HCT116 (cell line): ENCODE data around the gene SYCE3. TPM values are rescaled to one million over a fixed set of nuclear protein-coding genes. Genes with fewer than 3 reads are reported as not detected.
A peak's percentile ranks its signal among the peaks of the same experiment; 100 is the strongest.

Experiments
- ATAC-seq: fragments of 200-7000 bp; cut with Tn5 transposase; 2 replicates; pipeline ENCODE4 v1.9.1; 2020; ENCODE audit warnings: mild to moderate bottlenecking, moderate library complexity
- BruUV-seq: library from RNA; stranded (reverse); fragments of 400-500 nt; replicated peaks from 2 replicates; lab custom pipeline; 2021; lab: Mats Ljungman, UMichigan
- CTCF ChIA-PET: fragments of 300-600 bp; sonication (Branson Sonifier 250); formaldehyde crosslinking; loops from one replicate; lab custom pipeline; 2021; ENCODE audit warnings: antibody characterized with exemption; lab: Charles Lee
- POLR2A ChIA-PET: fragments of 300-600, 350-600 bp; sonication (Branson Sonifier 250); formaldehyde crosslinking; loops from one replicate; lab custom pipeline; 2021; ENCODE audit warnings: antibody characterized with exemption; lab: Charles Lee
- RAD21 ChIA-PET, 2 experiments: fragments of 300-600 bp; sonication (Branson Sonifier 250); formaldehyde crosslinking; loops; one replicate each; lab custom pipeline; 2023; ENCODE audit warnings: low total read pairs in 2 of 2; ENCODE audit not compliant: uncharacterized antibody in 2 of 2, unreplicated experiment in 2 of 2, low non-redundant PET in 1 of 2; lab: Charles Lee
- DNase-seq: peaks from one replicate; pipeline ENCODE4 v3.0.0-alpha.2; 2010; ENCODE audit warnings: low read depth, low spot score
- H2AFZ ChIP-seq: fragments of 200-600 bp; shearing (Covaris generic), sonication (generic); 2 replicates; pipeline ENCODE4 v1.6.1; 2017; ENCODE audit warnings: low read depth, mixed run types, mixed read lengths, antibody characterized with exemption, low read length; ENCODE audit not compliant: poor library complexity, severe bottlenecking
- H3K27ac ChIP-seq: 2 replicates; pipeline ENCODE4 v1.5.1; 2012; ENCODE audit warnings: low read depth, low read length
- H3K27me3 ChIP-seq: fragments of 200-600 bp; sonication (generic); 2 replicates; pipeline ENCODE4 v1.6.1; 2016; ENCODE audit warnings: mixed run types, low read length, mixed read lengths; ENCODE audit not compliant: insufficient read depth
- H3K36me3 ChIP-seq, 2 experiments: fragments of 200-500 bp in 1 of 2; fragments of 200-600 bp in 1 of 2; sonication (Bioruptor generic) in 1 of 2; sonication (generic) in 1 of 2; 2 replicates each; pipeline versions ENCODE4 v1.5.1 to v1.6.1; 2014 to 2016; ENCODE audit warnings: low read length in 2 of 2, inconsistent platforms in 1 of 2, mixed read lengths in 1 of 2, mixed run types in 1 of 2; ENCODE audit not compliant: insufficient read depth in 2 of 2, control insufficient read depth in 1 of 2
- H3K4me1 ChIP-seq, 2 experiments: fragments of 200-600 bp in 1 of 2; sonication (generic) in 1 of 2; 2 replicates each; pipeline versions ENCODE4 v1.5.1 to v1.6.1; 2012 to 2017; ENCODE audit warnings: low read length in 2 of 2, inconsistent platforms in 1 of 2, mild to moderate bottlenecking in 1 of 2, mixed read lengths in 1 of 2, mixed run types in 1 of 2, moderate library complexity in 1 of 2; ENCODE audit not compliant: insufficient read depth in 2 of 2, control insufficient read depth in 1 of 2
- H3K4me2 ChIP-seq: fragments of 200-600 bp; sonication (generic); 2 replicates; pipeline ENCODE4 v1.6.1; 2017; ENCODE audit warnings: mixed run types, low read length, mixed read lengths
- H3K4me3 ChIP-seq, 2 experiments: fragments of 200-600 bp in 1 of 2; sonication (generic) in 1 of 2; replicated peaks in 1 of 2; 2 replicates each; pipeline ENCODE4 v1.5.1; 2011 to 2016; ENCODE audit warnings: low read length in 2 of 2, control low read depth in 1 of 2, low read depth in 1 of 2, mild to moderate bottlenecking in 1 of 2, mixed read lengths in 1 of 2, mixed run types in 1 of 2
- H3K79me2 ChIP-seq: fragments of 200-600 bp; sonication (generic); 2 replicates; pipeline ENCODE4 v1.6.1; 2017; ENCODE audit warnings: mild to moderate bottlenecking, mixed run types, low read length, moderate library complexity, mixed read lengths; ENCODE audit not compliant: insufficient read depth
- H3K9ac ChIP-seq: fragments of 200-600 bp; sonication (generic); 2 replicates; pipeline ENCODE4 v1.6.1; 2016; ENCODE audit warnings: low read length, mixed read lengths
- H3K9me2 ChIP-seq: fragments of 200-600 bp; sonication (generic), shearing (Covaris generic); 2 replicates; pipeline ENCODE4 v1.6.1; 2017; ENCODE audit warnings: mixed run types, mild to moderate bottlenecking, moderate library complexity; ENCODE audit not compliant: insufficient read depth
- H3K9me3 ChIP-seq, 2 experiments: fragments of 200-500 bp in 1 of 2; fragments of 200-600 bp in 1 of 2; sonication (Bioruptor generic) in 1 of 2; sonication (generic) in 1 of 2; 2 replicates each; pipeline ENCODE4 v1.6.1; 2014 to 2017; ENCODE audit warnings: low read length in 2 of 2, mixed read lengths in 2 of 2, inconsistent platforms in 1 of 2, low read depth in 1 of 2, mild to moderate bottlenecking in 1 of 2, mixed run types in 1 of 2, moderate library complexity in 1 of 2; ENCODE audit not compliant: control insufficient read depth in 1 of 2, insufficient read depth in 1 of 2
- H4K20me1 ChIP-seq: fragments of 200-600 bp; sonication (generic), shearing (Covaris generic); 2 replicates; pipeline ENCODE4 v1.6.1; 2017; ENCODE audit warnings: mixed run types, mild to moderate bottlenecking, moderate library complexity; ENCODE audit not compliant: insufficient read depth
- CBX3 ChIP-seq: IDR thresholded peaks from 2 replicates; pipeline ENCODE4 v1.6.1; 2012; ENCODE audit warnings: low read depth
- CEBPB ChIP-seq: IDR thresholded peaks from 2 replicates; pipeline ENCODE4 v1.6.1; 2012; ENCODE audit warnings: low read depth
- EGR1 ChIP-seq: IDR thresholded peaks from 2 replicates; pipeline ENCODE4 v1.6.1; 2012; ENCODE audit warnings: low read depth
- FOSL1 ChIP-seq: IDR thresholded peaks from 2 replicates; pipeline ENCODE4 v1.6.1; 2012; ENCODE audit warnings: low read depth
- POLR2A ChIP-seq: IDR thresholded peaks from 2 replicates; pipeline ENCODE4 v1.7.0; 2011; ENCODE audit warnings: borderline replicate concordance; ENCODE audit not compliant: insufficient read depth, insufficient read length; ENCODE audit errors: extremely low read depth
- POLR2AphosphoS5 ChIP-seq: IDR thresholded peaks from 2 replicates; pipeline ENCODE4 v1.6.1; 2011; ENCODE audit warnings: mild to moderate bottlenecking, low read depth, low read length, moderate library complexity
- YY1 ChIP-seq: IDR thresholded peaks from 2 replicates; pipeline ENCODE4 v1.6.1; 2011; ENCODE audit warnings: low read length, low read depth, moderate library complexity, mild to moderate bottlenecking; ENCODE audit not compliant: insufficient replicate concordance; ENCODE audit errors: extremely low read depth
- ZNF274 ChIP-seq: fragments of 200-500 bp; sonication (Bioruptor generic); IDR thresholded peaks from 2 replicates; pipeline ENCODE4 v1.6.1; 2014; ENCODE audit warnings: mild to moderate bottlenecking, low read depth, low read length, inconsistent platforms
- intact Hi-C: fragments of 100-400 bp; cut with micrococcal nuclease; formaldehyde crosslinking; loops from 2 replicates; pipeline ENCODE4 v1.10.0; 2022
- total RNA-seq: library from RNA; stranded (reverse); gene quantifications from one replicate; pipeline ENCODE4 v1.2.1, GENCODE V29; 2021; ENCODE audit not compliant: unreplicated experiment
- TF ChIP-seq, protein P1 (sequence below): IDR thresholded peaks from 2 replicates; pipeline ENCODE4 v1.6.1; 2012
- TF ChIP-seq, protein P2 (sequence below), 3 experiments: fragments of 200-600 bp in 1 of 3; sonication (generic) in 1 of 3; IDR thresholded peaks in 2 of 3; conservative IDR thresholded peaks in 1 of 3; 2 replicates each; pipeline ENCODE4 v1.5.1; 2012 to 2017; ENCODE audit warnings: low read depth in 2 of 3, low read length in 2 of 3, antibody characterized with exemption in 1 of 3, borderline replicate concordance in 1 of 3, control low read depth in 1 of 3, mild to moderate bottlenecking in 1 of 3, mixed read lengths in 1 of 3, mixed run types in 1 of 3, moderate library complexity in 1 of 3; ENCODE audit not compliant: insufficient read depth in 1 of 3

The SYCE3 gene
- total RNA-seq, 1 experiment from 2014 or later = not detected

DNA sequence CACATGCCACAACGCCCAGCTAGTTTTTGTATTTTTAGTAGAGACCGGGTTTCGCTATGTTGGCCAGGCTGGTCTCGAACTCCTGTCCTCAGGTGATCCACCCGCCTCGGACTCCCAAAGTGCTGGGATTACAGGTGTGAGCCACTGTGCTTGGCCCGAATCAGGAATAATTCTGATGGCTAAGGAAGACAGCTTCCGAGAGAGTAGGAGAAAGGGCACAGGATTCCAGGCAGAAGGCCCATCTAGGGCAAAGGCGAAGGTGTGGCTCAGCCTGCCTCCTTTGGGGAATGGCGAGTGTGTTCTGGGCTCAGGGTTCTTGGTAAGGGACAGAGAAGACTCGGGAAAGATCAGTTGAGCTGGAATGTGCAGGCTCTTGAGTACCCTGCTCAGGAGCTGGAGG, 1.6 kb upstream of the SYCE3 start:
- no peak overlapping the region for H3K4me3 ChIP-seq
- H2AFZ ChIP-seq = no peak overlapping the region
- H3K9me3 ChIP-seq = no peaks in the 10 kb centered on the region
- TF ChIP-seq YY1 = no peak
- TF ChIP-seq, protein P1, sequence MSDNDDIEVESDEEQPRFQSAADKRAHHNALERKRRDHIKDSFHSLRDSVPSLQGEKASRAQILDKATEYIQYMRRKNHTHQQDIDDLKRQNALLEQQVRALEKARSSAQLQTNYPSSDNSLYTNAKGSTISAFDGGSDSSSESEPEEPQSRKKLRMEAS = no peak
- TF ChIP-seq FOSL1 = no peak
- TF ChIP-seq CEBPB = no peak
- no peak for TF ChIP-seq POLR2A
- no peak for TF ChIP-seq CBX3
- TF ChIP-seq POLR2AphosphoS5 = no peak
- TF ChIP-seq, protein P2, sequence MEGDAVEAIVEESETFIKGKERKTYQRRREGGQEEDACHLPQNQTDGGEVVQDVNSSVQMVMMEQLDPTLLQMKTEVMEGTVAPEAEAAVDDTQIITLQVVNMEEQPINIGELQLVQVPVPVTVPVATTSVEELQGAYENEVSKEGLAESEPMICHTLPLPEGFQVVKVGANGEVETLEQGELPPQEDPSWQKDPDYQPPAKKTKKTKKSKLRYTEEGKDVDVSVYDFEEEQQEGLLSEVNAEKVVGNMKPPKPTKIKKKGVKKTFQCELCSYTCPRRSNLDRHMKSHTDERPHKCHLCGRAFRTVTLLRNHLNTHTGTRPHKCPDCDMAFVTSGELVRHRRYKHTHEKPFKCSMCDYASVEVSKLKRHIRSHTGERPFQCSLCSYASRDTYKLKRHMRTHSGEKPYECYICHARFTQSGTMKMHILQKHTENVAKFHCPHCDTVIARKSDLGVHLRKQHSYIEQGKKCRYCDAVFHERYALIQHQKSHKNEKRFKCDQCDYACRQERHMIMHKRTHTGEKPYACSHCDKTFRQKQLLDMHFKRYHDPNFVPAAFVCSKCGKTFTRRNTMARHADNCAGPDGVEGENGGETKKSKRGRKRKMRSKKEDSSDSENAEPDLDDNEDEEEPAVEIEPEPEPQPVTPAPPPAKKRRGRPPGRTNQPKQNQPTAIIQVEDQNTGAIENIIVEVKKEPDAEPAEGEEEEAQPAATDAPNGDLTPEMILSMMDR (IDR thresholded peaks at IDR 0.05 in 2 of 3, conservative IDR thresholded peaks at IDR 0.05 in 1 of 3; ENCODE audit: borderline replicate concordance in 1 of 3, insufficient read depth in 1 of 3, low read depth in 2 of 3, low read length in 2 of 3) = no peak
- no peak for TF ChIP-seq EGR1
- TF ChIP-seq ZNF274 = no peak
- TF ChIP-seq, all 23 proteins: peak for 0
- DNase-seq (no peak), ATAC-seq (no peak)
- Histone ChIP-seq H3K9me2 (no peaks in the 10 kb centered on the region), H3K27ac (no peak overlapping the region), H3K4me2 (peak overlapping the region; percentile 12; the same call in 1 of the 2 replicates), H3K27me3 (no peaks in the 10 kb centered on the region), H3K9ac (no peak overlapping the region), H3K79me2 (no peaks in the 10 kb centered on the region), H3K36me3 (peaks cover 0 to under 1% of the 10 kb centered on the region in 2 experiments; a peak in 1 of 4 replicates), H3K4me1 (peaks cover 6 to 11% of the 10 kb centered on the region in 2 experiments; a peak in 2 of 4 replicates), H4K20me1 (no peaks in the 10 kb centered on the region)
- no TSS peak for BruUV-seq
- ChIA-PET POLR2A (interaction anchor here (1.0 kb wide), 1 partner anchor 64 kb away, joined by 3 read pairs; the partner anchor contains the start of gene ARSA), RAD21 (no interaction called here), CTCF (interaction anchor here (1.4 kb wide), 1 partner anchor 56 kb away, joined by 4 read pairs; no protein-coding TSS in a partner anchor)
- intact Hi-C loops = no loop called here
